ENCODE measurements around the gene ELMO1. TPM values are rescaled to one million over a fixed set of nuclear protein-coding genes. Genes with fewer than 3 reads are reported as not detected.

The ELMO1 gene
- total and polyA plus RNA-seq, 8 donors = 18.2 to 55.3 (median 45.6) TPM

- DNase-seq (no peak), ATAC-seq (no peak)
- Histone ChIP-seq H3K27ac (no peak overlapping the region), H3K36me3 (no peaks in the 10 kb centered on the region), H3K4me1 (peaks cover 0 to 14% of the 10 kb centered on the region in 2 donors), H3K9me3 (no peaks in the 10 kb centered on the region), H3K27me3 (no peaks in the 10 kb centered on the region), H3K4me3 (no peak overlapping the region)
- intact Hi-C loops (cut with DNase I) = no loop called here
- no peak for TF ChIP-seq CTCF (IDR thresholded peaks at IDR 0.05)
These were observed 30.3 kb downstream of the ELMO1 start for GRCh38 chr7:37418381-37418780.

DNA sequence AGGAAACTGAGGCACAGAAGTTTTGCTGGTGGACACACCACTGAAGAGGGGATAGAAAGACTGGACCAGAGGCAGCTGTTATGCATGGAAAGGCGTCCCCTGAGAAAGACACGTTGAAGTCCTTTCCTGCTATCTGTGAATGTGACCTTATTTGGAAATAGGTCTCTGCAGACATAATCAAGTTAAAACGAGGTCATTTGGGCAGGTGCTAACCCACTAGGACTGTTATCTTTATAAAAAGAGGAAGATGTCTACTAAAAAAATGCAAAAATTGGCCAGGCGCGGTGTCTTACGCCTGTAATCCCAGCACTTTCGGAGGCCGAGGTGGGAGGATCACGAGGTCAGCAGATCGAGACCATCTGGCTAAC lies 31.6 kb downstream of the ELMO1 start:
- Histone ChIP-seq H3K27ac (no peak overlapping the region), H3K9me3 (peaks cover 0 to 6% of the 10 kb centered on the region in 2 donors), H3K36me3 (no peaks in the 10 kb centered on the region), H3K4me1 (peaks cover 0 to 14% of the 10 kb centered on the region in 2 donors), H3K4me3 (no peak overlapping the region), H3K27me3 (no peaks in the 10 kb centered on the region)
- ATAC-seq = no peak
- DNase-seq = no peak
- TF ChIP-seq CTCF (IDR thresholded peaks at IDR 0.05) = no peak
- intact Hi-C loops (cut with DNase I) = no loop called here

DNA sequence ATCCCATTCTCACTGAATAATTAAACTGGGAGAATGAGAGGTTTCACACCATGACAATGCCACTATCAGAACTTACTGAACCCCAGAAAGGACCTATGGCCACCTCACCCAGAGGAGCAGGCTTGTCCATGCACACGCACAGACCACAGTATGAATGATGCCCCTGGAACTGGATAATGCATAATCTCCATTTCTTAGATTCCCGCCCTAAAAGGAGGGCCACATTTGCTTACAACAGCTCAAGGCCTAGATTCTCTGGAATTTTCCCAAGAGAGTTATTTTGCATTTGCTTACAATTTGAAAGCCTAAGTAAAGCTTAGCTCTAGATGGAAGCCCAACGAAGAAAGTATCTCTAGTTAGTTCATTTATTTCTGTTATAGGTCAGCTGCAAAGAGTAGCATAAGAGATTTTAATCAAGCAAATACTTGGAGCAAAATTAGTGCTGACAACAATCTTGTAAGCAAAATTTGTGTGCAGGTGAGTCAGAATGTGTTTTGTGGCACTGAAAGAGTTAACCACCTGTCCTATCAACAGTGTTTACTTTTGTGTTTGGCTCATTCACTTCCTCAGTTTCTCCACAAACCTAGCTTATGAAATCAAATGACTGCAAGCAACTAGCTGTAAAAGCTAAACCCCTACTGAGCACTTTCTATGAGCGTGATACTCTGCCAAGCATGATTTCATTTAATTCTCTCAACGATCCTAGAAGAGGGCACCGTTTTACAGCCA lies 32.1 kb downstream of the ELMO1 start:
- ATAC-seq (no peak), DNase-seq (no peak)
- Histone ChIP-seq H3K4me1 (peaks cover 0 to 14% of the 10 kb centered on the region in 2 donors), H3K9me3 (peaks cover 0 to 6% of the 10 kb centered on the region in 2 donors), H3K36me3 (no peaks in the 10 kb centered on the region), H3K4me3 (no peak overlapping the region), H3K27me3 (no peaks in the 10 kb centered on the region), H3K27ac (no peak overlapping the region)
- intact Hi-C loops (cut with DNase I) = no loop called here
- TF ChIP-seq CTCF (IDR thresholded peaks at IDR 0.05) = no peak

- peaks cover 0 to 6% of the 10 kb centered on the region in 2 donors for H3K9me3 ChIP-seq
- H3K27ac ChIP-seq = no peak overlapping the region
- no peaks in the 10 kb centered on the region for H3K36me3 ChIP-seq
- DNase-seq (no peak), ATAC-seq (no peak)
- H3K4me3 ChIP-seq = no peak overlapping the region
- H3K4me1 ChIP-seq = peaks cover 4 to 14% of the 10 kb centered on the region in 2 donors
- TF ChIP-seq CTCF (IDR thresholded peaks at IDR 0.05) = no peak
- intact Hi-C loops (cut with DNase I) = no loop called here
- no peaks in the 10 kb centered on the region for H3K27me3 ChIP-seq
These were observed 33.0 kb downstream of the ELMO1 start for GRCh38 chr7:37415629-37416028.

- Histone ChIP-seq H3K27ac (no peak overlapping the region), H3K4me3 (no peak overlapping the region), H3K9me3 (peaks cover 0 to 6% of the 10 kb centered on the region in 2 donors), H3K36me3 (no peaks in the 10 kb centered on the region), H3K4me1 (peaks cover 4 to 24% of the 10 kb centered on the region in 2 donors), H3K27me3 (no peaks in the 10 kb centered on the region)
- no peak for TF ChIP-seq CTCF (IDR thresholded peaks at IDR 0.05)
- DNase-seq = no peak
- ATAC-seq = no peak
- intact Hi-C loops (cut with DNase I) = no loop called here
These were observed 34.2 kb downstream of the ELMO1 start for GRCh38 chr7:37414352-37414983.

All from left lung (tissue), 10 donors.